ENCODE results near the gene TMEM178B.

Gene TMEM178B

DNA sequence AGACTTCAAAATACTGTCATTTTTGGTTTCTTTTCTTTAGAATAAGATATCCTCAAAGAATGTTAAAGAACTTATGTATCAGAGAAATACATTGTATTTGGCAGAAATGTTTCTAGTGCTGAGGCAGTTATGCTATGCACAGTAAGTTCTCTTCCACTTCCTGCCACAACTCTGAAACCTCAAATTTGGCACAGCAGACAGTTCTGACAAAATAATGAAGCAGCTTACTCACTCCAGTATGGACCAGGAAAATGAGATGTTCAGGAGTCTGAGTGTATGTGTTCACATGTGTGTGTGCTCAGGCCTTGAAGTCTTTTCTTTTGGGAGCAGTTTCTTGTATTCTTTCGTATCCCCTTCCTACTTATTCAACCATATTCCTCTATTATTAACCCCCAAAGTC lies 280.4 kb downstream of the TMEM178B start:
- no peak overlapping the region for H3K4me3 ChIP-seq (ENCODE audit: low read length)
- H3K27me3 ChIP-seq (ENCODE audit: control insufficient read depth, insufficient read depth, low read length): no peaks in the 10 kb centered on the region
- no peak overlapping the region for H3K27ac ChIP-seq (ENCODE audit: low read depth, low read length)
- no peaks in the 10 kb centered on the region for H3K36me3 ChIP-seq (ENCODE audit: control insufficient read depth, insufficient read depth, low read length)
- no peaks in the 10 kb centered on the region for H3K4me1 ChIP-seq (ENCODE audit: control insufficient read depth, insufficient read depth, low read length)
- H3K9ac ChIP-seq (ENCODE audit: low read length): no peak overlapping the region

- no peak overlapping the region for H3K4me3 ChIP-seq (ENCODE audit: low read length)
- no peaks in the 10 kb centered on the region for H3K4me1 ChIP-seq (ENCODE audit: control insufficient read depth, insufficient read depth, low read length)
- no peak overlapping the region for H3K9ac ChIP-seq (ENCODE audit: low read length)
- H3K27ac ChIP-seq (ENCODE audit: low read depth, low read length): no peak overlapping the region
- H3K27me3 ChIP-seq (ENCODE audit: control insufficient read depth, insufficient read depth, low read length): no peaks in the 10 kb centered on the region
- H3K36me3 ChIP-seq (ENCODE audit: control insufficient read depth, insufficient read depth, low read length): no peaks in the 10 kb centered on the region
These were observed 281.2 kb downstream of the TMEM178B start for GRCh38 chr7:141355032-141355431.

- H3K9ac ChIP-seq (ENCODE audit: low read length): no peak overlapping the region
- H3K27me3 ChIP-seq (ENCODE audit: control insufficient read depth, insufficient read depth, low read length): no peaks in the 10 kb centered on the region
- H3K36me3 ChIP-seq (ENCODE audit: control insufficient read depth, insufficient read depth, low read length): no peaks in the 10 kb centered on the region
- H3K4me3 ChIP-seq (ENCODE audit: low read length): no peak overlapping the region
- H3K4me1 ChIP-seq (ENCODE audit: control insufficient read depth, insufficient read depth, low read length): no peaks in the 10 kb centered on the region
- no peak overlapping the region for H3K27ac ChIP-seq (ENCODE audit: low read depth, low read length)
These were observed 282.3 kb downstream of the TMEM178B start for GRCh38 chr7:141356161-141356560.

DNA sequence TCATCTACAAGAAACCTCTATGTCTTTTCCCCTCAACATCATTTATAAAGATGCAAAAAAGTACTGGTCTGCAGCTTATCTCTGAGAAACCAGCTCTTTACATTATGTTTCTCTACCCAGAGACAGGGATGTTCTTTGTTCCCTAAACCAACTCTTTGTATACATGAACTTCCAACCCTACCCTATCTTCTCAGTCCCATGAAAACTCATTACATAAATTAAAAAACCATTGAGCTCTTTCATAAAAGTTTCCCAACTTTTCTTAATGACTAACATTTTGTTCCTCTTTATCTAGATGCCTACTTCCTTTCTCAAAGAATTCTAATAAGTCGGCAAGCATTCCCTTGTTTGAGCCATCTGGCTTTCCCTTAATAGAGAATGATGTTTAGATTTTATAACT lies 284.5 kb downstream of the TMEM178B start:
- H3K36me3 ChIP-seq (ENCODE audit: control insufficient read depth, insufficient read depth, low read length): no peaks in the 10 kb centered on the region
- H3K27ac ChIP-seq (ENCODE audit: low read depth, low read length): no peak overlapping the region
- no peaks in the 10 kb centered on the region for H3K27me3 ChIP-seq (ENCODE audit: control insufficient read depth, insufficient read depth, low read length)
- H3K4me3 ChIP-seq (ENCODE audit: low read length): no peak overlapping the region
- H3K9ac ChIP-seq (ENCODE audit: low read length): no peak overlapping the region
- H3K4me1 ChIP-seq (ENCODE audit: control insufficient read depth, insufficient read depth, low read length): peaks cover 3% of the 10 kb centered on the region

GRCh38 chr7:141359262-141359661 lies 285.4 kb downstream of the TMEM178B start:
- H3K36me3 ChIP-seq (ENCODE audit: control insufficient read depth, insufficient read depth, low read length): no peaks in the 10 kb centered on the region
- no peak overlapping the region for H3K27ac ChIP-seq (ENCODE audit: low read depth, low read length)
- H3K4me3 ChIP-seq (ENCODE audit: low read length): no peak overlapping the region
- no peak overlapping the region for H3K9ac ChIP-seq (ENCODE audit: low read length)
- no peaks in the 10 kb centered on the region for H3K27me3 ChIP-seq (ENCODE audit: control insufficient read depth, insufficient read depth, low read length)
- H3K4me1 ChIP-seq (ENCODE audit: control insufficient read depth, insufficient read depth, low read length): peaks cover 3% of the 10 kb centered on the region

- H3K27ac ChIP-seq (ENCODE audit: low read depth, low read length): no peak overlapping the region
- no peaks in the 10 kb centered on the region for H3K27me3 ChIP-seq (ENCODE audit: control insufficient read depth, insufficient read depth, low read length)
- H3K4me1 ChIP-seq (ENCODE audit: control insufficient read depth, insufficient read depth, low read length): peaks cover 3% of the 10 kb centered on the region
These were observed 286.0 kb downstream of the TMEM178B start for GRCh38 chr7:141359740-141360415.

GRCh38 chr7:141360416-141360760 lies 286.5 kb downstream of the TMEM178B start:
- H3K4me1 ChIP-seq (ENCODE audit: control insufficient read depth, insufficient read depth, low read length): peaks cover 3% of the 10 kb centered on the region
- H3K4me3 ChIP-seq (ENCODE audit: low read length): no peak overlapping the region
- H3K9ac ChIP-seq (ENCODE audit: low read length): no peak overlapping the region
- no peak overlapping the region for H3K27ac ChIP-seq (ENCODE audit: low read depth, low read length)
- no peaks in the 10 kb centered on the region for H3K27me3 ChIP-seq (ENCODE audit: control insufficient read depth, insufficient read depth, low read length)
- H3K36me3 ChIP-seq (ENCODE audit: control insufficient read depth, insufficient read depth, low read length): no peaks in the 10 kb centered on the region

More at GRCh38 chr7:141359740-141360415, 286.0 kb downstream of the TMEM178B start:
- Histone ChIP-seq H3K4me3 (ENCODE audit: low read length) (no peak overlapping the region), H3K9ac (ENCODE audit: low read length) (no peak overlapping the region), H3K36me3 (ENCODE audit: control insufficient read depth, insufficient read depth, low read length) (no peaks in the 10 kb centered on the region)

- Histone ChIP-seq H3K9ac (ENCODE audit: low read length) (no peak overlapping the region), H3K27me3 (ENCODE audit: control insufficient read depth, insufficient read depth, low read length) (no peaks in the 10 kb centered on the region), H3K36me3 (ENCODE audit: control insufficient read depth, insufficient read depth, low read length) (no peaks in the 10 kb centered on the region), H3K4me3 (ENCODE audit: low read length) (no peak overlapping the region), H3K27ac (ENCODE audit: low read depth, low read length) (no peak overlapping the region), H3K4me1 (ENCODE audit: control insufficient read depth, insufficient read depth, low read length) (peaks cover 3% of the 10 kb centered on the region)
These were observed 286.9 kb downstream of the TMEM178B start for GRCh38 chr7:141360803-141361202.

GRCh38 chr7:141361479-141361878 lies 287.6 kb downstream of the TMEM178B start:
- Histone ChIP-seq H3K27me3 (ENCODE audit: control insufficient read depth, insufficient read depth, low read length) (no peaks in the 10 kb centered on the region), H3K27ac (ENCODE audit: low read depth, low read length) (no peak overlapping the region), H3K9ac (ENCODE audit: low read length) (no peak overlapping the region), H3K4me1 (ENCODE audit: control insufficient read depth, insufficient read depth, low read length) (peaks cover 6% of the 10 kb centered on the region), H3K36me3 (ENCODE audit: control insufficient read depth, insufficient read depth, low read length) (no peaks in the 10 kb centered on the region), H3K4me3 (ENCODE audit: low read length) (no peak overlapping the region)

- no peak overlapping the region for H3K9ac ChIP-seq (ENCODE audit: low read length)
- no peaks in the 10 kb centered on the region for H3K27me3 ChIP-seq (ENCODE audit: control insufficient read depth, insufficient read depth, low read length)
- H3K4me1 ChIP-seq (ENCODE audit: control insufficient read depth, insufficient read depth, low read length): peaks cover 6% of the 10 kb centered on the region
- no peak overlapping the region for H3K27ac ChIP-seq (ENCODE audit: low read depth, low read length)
- H3K4me3 ChIP-seq (ENCODE audit: low read length): no peak overlapping the region
- no peaks in the 10 kb centered on the region for H3K36me3 ChIP-seq (ENCODE audit: control insufficient read depth, insufficient read depth, low read length)
These were observed 288.1 kb downstream of the TMEM178B start for GRCh38 chr7:141361960-141362359.

DNA sequence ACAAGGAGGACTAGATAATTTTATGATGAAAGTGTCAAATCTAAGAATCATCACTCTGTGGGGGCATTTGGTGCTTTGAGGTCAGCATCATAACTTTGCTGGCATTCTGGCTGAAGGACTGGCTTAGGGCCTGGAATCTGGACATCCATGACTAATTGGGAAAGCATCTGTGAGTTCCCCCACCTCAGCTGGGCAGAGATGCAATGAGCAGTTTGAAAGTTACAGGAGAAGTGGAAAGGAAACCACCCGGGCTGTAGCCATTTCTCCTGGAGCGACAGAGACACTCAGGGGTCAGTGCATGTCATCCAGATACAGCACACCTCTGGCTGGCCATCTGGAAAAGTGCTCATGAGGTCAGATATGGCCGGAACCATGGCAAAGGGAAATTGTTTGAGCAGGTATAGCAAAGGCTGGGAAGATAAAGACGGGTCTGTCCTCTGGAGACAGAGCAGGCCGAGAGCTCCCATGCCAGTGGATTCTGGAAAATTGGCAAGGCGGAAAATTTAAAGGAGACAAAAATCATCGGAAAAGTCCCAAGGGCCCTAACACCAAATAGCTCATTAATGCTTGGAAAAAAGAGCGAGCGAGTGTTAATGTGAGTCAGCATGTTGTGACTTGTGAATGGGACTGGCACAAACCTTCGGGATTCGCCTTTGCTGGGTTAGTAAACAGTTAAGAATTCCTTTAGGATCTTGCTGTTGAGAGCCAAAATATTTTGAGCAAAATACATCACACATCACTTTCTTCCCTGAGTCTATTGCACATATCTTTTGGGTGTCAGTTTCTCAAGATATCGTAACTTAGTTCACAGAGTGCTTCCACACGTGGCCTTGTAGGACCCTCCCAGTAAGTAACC lies 288.9 kb downstream of the TMEM178B start:
- H3K4me1 ChIP-seq (ENCODE audit: control insufficient read depth, insufficient read depth, low read length): peaks cover 6% of the 10 kb centered on the region
- H3K9ac ChIP-seq (ENCODE audit: low read length): no peak overlapping the region
- H3K27me3 ChIP-seq (ENCODE audit: control insufficient read depth, insufficient read depth, low read length): no peaks in the 10 kb centered on the region
- H3K27ac ChIP-seq (ENCODE audit: low read depth, low read length): no peak overlapping the region
- H3K4me3 ChIP-seq (ENCODE audit: low read length): no peak overlapping the region
- H3K36me3 ChIP-seq (ENCODE audit: control insufficient read depth, insufficient read depth, low read length): no peaks in the 10 kb centered on the region

DNA sequence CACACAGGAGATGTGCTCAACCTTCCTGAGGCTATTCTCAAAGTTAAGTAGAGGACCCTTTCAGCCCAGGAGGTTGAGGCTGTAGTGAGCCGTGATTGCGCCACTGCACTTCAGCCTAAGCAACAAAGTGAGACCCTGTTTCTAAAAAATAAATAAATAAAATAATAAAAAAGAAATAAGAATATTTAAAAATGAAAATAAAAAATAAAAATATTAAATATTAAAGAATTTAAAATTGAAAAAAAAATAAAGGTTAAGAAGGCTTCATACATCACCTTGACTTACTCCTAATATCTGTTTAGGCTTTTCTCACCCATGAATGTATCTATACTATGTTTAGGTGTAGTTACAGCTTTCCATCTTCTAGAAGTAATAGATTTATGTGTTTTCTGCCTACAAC lies 289.9 kb downstream of the TMEM178B start:
- no peaks in the 10 kb centered on the region for H3K27me3 ChIP-seq (ENCODE audit: control insufficient read depth, insufficient read depth, low read length)
- H3K4me3 ChIP-seq (ENCODE audit: low read length): no peak overlapping the region
- peaks cover 7% of the 10 kb centered on the region for H3K4me1 ChIP-seq (ENCODE audit: control insufficient read depth, insufficient read depth, low read length)
- H3K9ac ChIP-seq (ENCODE audit: low read length): no peak overlapping the region
- H3K27ac ChIP-seq (ENCODE audit: low read depth, low read length): no peak overlapping the region
- no peaks in the 10 kb centered on the region for H3K36me3 ChIP-seq (ENCODE audit: control insufficient read depth, insufficient read depth, low read length)

Data from rectal smooth muscle tissue (tissue), 1 donor.